HCT116 (cell line): ENCODE data around the gene C1orf146.

Experiments used
- ELF1 ChIP-seq: IDR thresholded peaks from 2 replicates; pipeline ENCODE4 v1.6.1; 2012; ENCODE audit warnings: low read depth, borderline replicate concordance
- EZH2 ChIP-seq: fragments of 200-600 bp; sonication (generic); IDR thresholded peaks from 2 replicates; pipeline ENCODE4 v1.6.1; 2017; ENCODE audit warnings: antibody characterized with exemption, mixed run types
- FOSL1 ChIP-seq: IDR thresholded peaks from 2 replicates; pipeline ENCODE4 v1.6.1; 2012; ENCODE audit warnings: low read depth
- POLR2A ChIP-seq: IDR thresholded peaks from 2 replicates; pipeline ENCODE4 v1.7.0; 2011; ENCODE audit warnings: borderline replicate concordance; ENCODE audit not compliant: insufficient read depth, insufficient read length; ENCODE audit errors: extremely low read depth
- POLR2AphosphoS5 ChIP-seq: IDR thresholded peaks from 2 replicates; pipeline ENCODE4 v1.6.1; 2011; ENCODE audit warnings: mild to moderate bottlenecking, low read depth, low read length, moderate library complexity
- RAD21 ChIP-seq: IDR thresholded peaks from 2 replicates; pipeline ENCODE4 v1.6.1; 2012; ENCODE audit warnings: low read depth, mild to moderate bottlenecking
- SP1 ChIP-seq: IDR thresholded peaks from 2 replicates; pipeline ENCODE4 v1.6.1; 2012; ENCODE audit warnings: low read depth
- SRF ChIP-seq: IDR thresholded peaks from 2 replicates; pipeline ENCODE4 v1.6.1; 2012; ENCODE audit warnings: low read depth
- TF ChIP-seq, protein P1 (sequence below), 3 experiments: fragments of 200-600 bp in 1 of 3; sonication (generic) in 1 of 3; IDR thresholded peaks in 2 of 3; conservative IDR thresholded peaks in 1 of 3; 2 replicates each; pipeline ENCODE4 v1.5.1; 2012 to 2017; ENCODE audit warnings: low read depth in 2 of 3, low read length in 2 of 3, antibody characterized with exemption in 1 of 3, borderline replicate concordance in 1 of 3, control low read depth in 1 of 3, mild to moderate bottlenecking in 1 of 3, mixed read lengths in 1 of 3, mixed run types in 1 of 3, moderate library complexity in 1 of 3; ENCODE audit not compliant: insufficient read depth in 1 of 3
- TF ChIP-seq, protein P2 (sequence below): IDR thresholded peaks from 2 replicates; pipeline ENCODE4 v1.6.1; 2012
- TF ChIP-seq, protein P3 (sequence below): IDR thresholded peaks from 2 replicates; pipeline ENCODE4 v1.6.1; 2011; ENCODE audit warnings: mild to moderate bottlenecking, low read length, moderate library complexity; ENCODE audit not compliant: insufficient replicate concordance; ENCODE audit errors: extremely low read depth

DNA sequence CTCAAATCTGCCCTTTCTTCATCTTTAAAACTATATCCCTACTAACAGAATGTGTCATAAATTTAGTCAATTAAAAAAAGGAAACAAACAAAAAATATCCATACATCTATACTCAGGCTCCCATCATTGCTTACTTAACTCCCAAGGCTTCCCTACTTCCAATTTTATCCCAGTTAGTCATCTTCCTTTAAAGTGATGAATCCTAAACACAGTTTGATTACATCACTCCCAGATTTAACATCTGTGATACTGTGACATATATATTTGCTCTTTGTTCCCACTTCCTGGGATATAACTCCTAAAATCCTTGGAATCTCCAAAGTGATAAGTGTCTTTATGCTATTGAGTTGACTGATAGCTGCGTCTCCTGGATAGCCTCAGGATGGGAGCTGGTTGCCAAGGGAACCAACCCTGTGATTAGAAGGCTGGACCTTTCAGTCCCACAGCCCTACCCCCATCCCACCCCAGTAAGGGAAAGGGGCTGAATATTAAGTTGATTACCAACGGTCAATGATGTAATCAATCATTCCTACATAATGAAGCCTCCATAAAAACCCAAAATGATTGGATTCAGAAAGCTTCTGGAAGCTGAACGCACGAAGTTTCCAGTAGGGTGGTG is 59.5 kb downstream of the C1orf146 start:
- TF ChIP-seq FOSL1 = no peak
- TF ChIP-seq, protein P1, sequence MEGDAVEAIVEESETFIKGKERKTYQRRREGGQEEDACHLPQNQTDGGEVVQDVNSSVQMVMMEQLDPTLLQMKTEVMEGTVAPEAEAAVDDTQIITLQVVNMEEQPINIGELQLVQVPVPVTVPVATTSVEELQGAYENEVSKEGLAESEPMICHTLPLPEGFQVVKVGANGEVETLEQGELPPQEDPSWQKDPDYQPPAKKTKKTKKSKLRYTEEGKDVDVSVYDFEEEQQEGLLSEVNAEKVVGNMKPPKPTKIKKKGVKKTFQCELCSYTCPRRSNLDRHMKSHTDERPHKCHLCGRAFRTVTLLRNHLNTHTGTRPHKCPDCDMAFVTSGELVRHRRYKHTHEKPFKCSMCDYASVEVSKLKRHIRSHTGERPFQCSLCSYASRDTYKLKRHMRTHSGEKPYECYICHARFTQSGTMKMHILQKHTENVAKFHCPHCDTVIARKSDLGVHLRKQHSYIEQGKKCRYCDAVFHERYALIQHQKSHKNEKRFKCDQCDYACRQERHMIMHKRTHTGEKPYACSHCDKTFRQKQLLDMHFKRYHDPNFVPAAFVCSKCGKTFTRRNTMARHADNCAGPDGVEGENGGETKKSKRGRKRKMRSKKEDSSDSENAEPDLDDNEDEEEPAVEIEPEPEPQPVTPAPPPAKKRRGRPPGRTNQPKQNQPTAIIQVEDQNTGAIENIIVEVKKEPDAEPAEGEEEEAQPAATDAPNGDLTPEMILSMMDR (IDR thresholded peaks at IDR 0.05 in 2 of 3, conservative IDR thresholded peaks at IDR 0.05 in 1 of 3; ENCODE audit: borderline replicate concordance in 1 of 3, insufficient read depth in 1 of 3, low read depth in 2 of 3, low read length in 2 of 3) = no peak
- no peak for TF ChIP-seq SRF
- no peak for TF ChIP-seq POLR2AphosphoS5
- TF ChIP-seq SP1 = no peak
- TF ChIP-seq EZH2 = no peak
- TF ChIP-seq, protein P2, sequence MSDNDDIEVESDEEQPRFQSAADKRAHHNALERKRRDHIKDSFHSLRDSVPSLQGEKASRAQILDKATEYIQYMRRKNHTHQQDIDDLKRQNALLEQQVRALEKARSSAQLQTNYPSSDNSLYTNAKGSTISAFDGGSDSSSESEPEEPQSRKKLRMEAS = no peak
- no peak for TF ChIP-seq POLR2A
- no peak for TF ChIP-seq RAD21
- TF ChIP-seq, protein P3, sequence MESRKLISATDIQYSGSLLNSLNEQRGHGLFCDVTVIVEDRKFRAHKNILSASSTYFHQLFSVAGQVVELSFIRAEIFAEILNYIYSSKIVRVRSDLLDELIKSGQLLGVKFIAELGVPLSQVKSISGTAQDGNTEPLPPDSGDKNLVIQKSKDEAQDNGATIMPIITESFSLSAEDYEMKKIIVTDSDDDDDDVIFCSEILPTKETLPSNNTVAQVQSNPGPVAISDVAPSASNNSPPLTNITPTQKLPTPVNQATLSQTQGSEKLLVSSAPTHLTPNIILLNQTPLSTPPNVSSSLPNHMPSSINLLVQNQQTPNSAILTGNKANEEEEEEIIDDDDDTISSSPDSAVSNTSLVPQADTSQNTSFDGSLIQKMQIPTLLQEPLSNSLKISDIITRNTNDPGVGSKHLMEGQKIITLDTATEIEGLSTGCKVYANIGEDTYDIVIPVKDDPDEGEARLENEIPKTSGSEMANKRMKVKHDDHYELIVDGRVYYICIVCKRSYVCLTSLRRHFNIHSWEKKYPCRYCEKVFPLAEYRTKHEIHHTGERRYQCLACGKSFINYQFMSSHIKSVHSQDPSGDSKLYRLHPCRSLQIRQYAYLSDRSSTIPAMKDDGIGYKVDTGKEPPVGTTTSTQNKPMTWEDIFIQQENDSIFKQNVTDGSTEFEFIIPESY = no peak
- no peak for TF ChIP-seq ELF1
